ENCODE data around the gene C19orf12.

DNA sequence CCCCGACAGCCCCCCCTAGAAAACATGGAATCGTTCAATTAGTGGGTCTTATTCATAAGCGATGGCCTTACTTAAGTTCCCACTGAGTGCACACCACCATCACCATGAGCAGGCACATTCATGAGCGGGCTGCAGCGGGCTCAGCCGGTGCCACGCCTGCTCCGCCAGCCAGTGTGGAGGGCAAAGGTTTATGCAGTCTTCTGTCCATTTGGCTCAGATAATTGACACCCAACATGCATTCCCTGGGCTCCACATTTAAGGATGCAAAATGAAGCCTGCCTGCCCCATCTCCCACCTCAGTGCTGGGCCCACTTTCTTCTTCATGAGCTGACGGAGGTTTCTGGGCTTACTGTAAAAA is 12.1 kb downstream of the C19orf12 start:
- TF ChIP-seq, protein P1, sequence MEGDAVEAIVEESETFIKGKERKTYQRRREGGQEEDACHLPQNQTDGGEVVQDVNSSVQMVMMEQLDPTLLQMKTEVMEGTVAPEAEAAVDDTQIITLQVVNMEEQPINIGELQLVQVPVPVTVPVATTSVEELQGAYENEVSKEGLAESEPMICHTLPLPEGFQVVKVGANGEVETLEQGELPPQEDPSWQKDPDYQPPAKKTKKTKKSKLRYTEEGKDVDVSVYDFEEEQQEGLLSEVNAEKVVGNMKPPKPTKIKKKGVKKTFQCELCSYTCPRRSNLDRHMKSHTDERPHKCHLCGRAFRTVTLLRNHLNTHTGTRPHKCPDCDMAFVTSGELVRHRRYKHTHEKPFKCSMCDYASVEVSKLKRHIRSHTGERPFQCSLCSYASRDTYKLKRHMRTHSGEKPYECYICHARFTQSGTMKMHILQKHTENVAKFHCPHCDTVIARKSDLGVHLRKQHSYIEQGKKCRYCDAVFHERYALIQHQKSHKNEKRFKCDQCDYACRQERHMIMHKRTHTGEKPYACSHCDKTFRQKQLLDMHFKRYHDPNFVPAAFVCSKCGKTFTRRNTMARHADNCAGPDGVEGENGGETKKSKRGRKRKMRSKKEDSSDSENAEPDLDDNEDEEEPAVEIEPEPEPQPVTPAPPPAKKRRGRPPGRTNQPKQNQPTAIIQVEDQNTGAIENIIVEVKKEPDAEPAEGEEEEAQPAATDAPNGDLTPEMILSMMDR (IDR thresholded peaks at IDR 0.05; ENCODE audit: extremely low read depth in 1 of 2, insufficient read depth in 1 of 2, low read depth in 1 of 2, low read length in 2 of 2) = no peak
- TF ChIP-seq POLR2A (IDR thresholded peaks at IDR 0.05; ENCODE audit: low read depth, low read length) = no peak
- no peak for TF ChIP-seq MYC (IDR thresholded peaks at IDR 0.05; ENCODE audit: low read depth, low read length)
- TF ChIP-seq POLR2AphosphoS5 (IDR thresholded peaks at IDR 0.05; ENCODE audit: insufficient read depth, low read depth, low read length) = no peak
